HG03460 (cell line): ENCODE data around the gene TMEM232.

Experiments
- ATAC-seq: cut with Tn5 transposase; IDR thresholded peaks from one replicate; pipeline ENCODE4 v1.9.1; 2021; ENCODE audit not compliant: unreplicated experiment

Gene TMEM232

GRCh38 chr5:110414360-110414759, 312.1 kb downstream of the TMEM232 start:
- ATAC-seq: no peak

GRCh38 chr5:110413856-110414255, 312.6 kb downstream of the TMEM232 start:
- no peak for ATAC-seq

- no peak for ATAC-seq
These were observed 316.9 kb downstream of the TMEM232 start for GRCh38 chr5:110409571-110409970.

- no peak for ATAC-seq
These were observed 323.9 kb downstream of the TMEM232 start for GRCh38 chr5:110402562-110402961.

GRCh38 chr5:110401881-110402280, 324.6 kb downstream of the TMEM232 start:
- ATAC-seq: no peak

- ATAC-seq: no peak
These were observed 327.5 kb downstream of the TMEM232 start for GRCh38 chr5:110398951-110399350.

GRCh38 chr5:110397281-110397680, 329.2 kb downstream of the TMEM232 start:
- ATAC-seq: no peak

GRCh38 chr5:110386782-110387181, 339.7 kb downstream of the TMEM232 start:
- no peak for ATAC-seq

- ATAC-seq: no peak
These were observed 343.2 kb downstream of the TMEM232 start for GRCh38 chr5:110383231-110383630.

GRCh38 chr5:110377943-110378342, 348.5 kb downstream of the TMEM232 start:
- ATAC-seq: no peak

- ATAC-seq: no peak
These were observed 349.1 kb downstream of the TMEM232 start for GRCh38 chr5:110377361-110377760.

- no peak for ATAC-seq
These were observed 350.1 kb downstream of the TMEM232 start for GRCh38 chr5:110376281-110376951.

GRCh38 chr5:110371725-110372041, 354.8 kb downstream of the TMEM232 start:
- peak; percentile 91 for ATAC-seq

GRCh38 chr5:110371011-110371724, 355.3 kb downstream of the TMEM232 start:
- peak; percentile 50 for ATAC-seq
